Mesodermal cell (in vitro differentiated cells): ENCODE results near the gene CHTOP.

Source experiments
- H3K27ac ChIP-seq: 2 replicates; pipeline ENCODE4 v1.7.0; 2013; ENCODE audit warnings: mild to moderate bottlenecking, low read depth, low read length, moderate library complexity; ENCODE audit not compliant: severe bottlenecking
- H3K36me3 ChIP-seq: 2 replicates; pipeline ENCODE4 v1.7.1; 2013; ENCODE audit warnings: mild to moderate bottlenecking, low read length, moderate library complexity; ENCODE audit not compliant: control insufficient read depth, insufficient read depth
- H3K4me1 ChIP-seq: one replicate; pipeline ENCODE4 v1.7.1; 2013; ENCODE audit warnings: mild to moderate bottlenecking, low read length; ENCODE audit not compliant: insufficient read depth, control insufficient read depth, poor library complexity, severe bottlenecking
- H3K4me3 ChIP-seq: 2 replicates; pipeline ENCODE4 v1.7.0; 2013; ENCODE audit warnings: low read length, control low read depth, mild to moderate bottlenecking; ENCODE audit not compliant: insufficient read depth, poor library complexity, severe bottlenecking; ENCODE audit errors: extremely low read depth
- H3K9me3 ChIP-seq: 2 replicates; pipeline ENCODE4 v1.7.1; 2013; ENCODE audit warnings: mild to moderate bottlenecking, low read length, moderate library complexity; ENCODE audit not compliant: control insufficient read depth
- WGBS, 2 experiments: methylation state at CpG; one replicate each; pipeline ENCODE4 v1.1.5; 2013; ENCODE audit warnings: missing lambda C conversion rate in 2 of 2; ENCODE audit not compliant: insufficient coverage in 2 of 2; 5-methylcytosine and 5-hydroxymethylcytosine counted together

The CHTOP gene

GRCh38 chr1:153688276-153688675 lies 54.4 kb downstream of the CHTOP start:
- 86 to 91% methylated on average over 4 to 7 of the region's 7 CpGs for WGBS, 2 experiments
- H3K9me3 ChIP-seq: no peaks in the 10 kb centered on the region
- no peak overlapping the region for H3K4me3 ChIP-seq
- H3K27ac ChIP-seq: no peak overlapping the region
- no peaks in the 10 kb centered on the region for H3K4me1 ChIP-seq
- H3K36me3 ChIP-seq: no peaks in the 10 kb centered on the region

GRCh38 chr1:153688736-153689328 lies 55.0 kb downstream of the CHTOP start:
- 96 to 100% methylated on average over 11 to 13 of the region's 18 CpGs for WGBS, 2 experiments

GRCh38 chr1:153693466-153693865 lies 59.6 kb downstream of the CHTOP start:
- no peaks in the 10 kb centered on the region for H3K9me3 ChIP-seq
- H3K4me3 ChIP-seq: no peak overlapping the region
- no peak overlapping the region for H3K27ac ChIP-seq
- H3K36me3 ChIP-seq: no peaks in the 10 kb centered on the region
- whole genome bisulfite sequencing, 2 experiments: 57 to 100% methylated on average over 1 to 4 of the region's 4 CpGs
- peaks cover 17% of the 10 kb centered on the region for H3K4me1 ChIP-seq

More at GRCh38 chr1:153688736-153689328, 55.0 kb downstream of the CHTOP start:
- no peak overlapping the region for H3K27ac ChIP-seq
- no peak overlapping the region for H3K4me3 ChIP-seq
- H3K36me3 ChIP-seq: no peaks in the 10 kb centered on the region
- no peaks in the 10 kb centered on the region for H3K4me1 ChIP-seq
- H3K9me3 ChIP-seq: no peaks in the 10 kb centered on the region
